Colonic mucosa (tissue), 4 donors: Measurements from ENCODE around the gene MRNIP. TPM values are rescaled to one million over a fixed set of nuclear protein-coding genes. Genes with fewer than 3 reads are reported as not detected.

Experiments
- DNase-seq: peaks from one replicate; pipeline ENCODE4 v3.0.0-alpha.2; 2020
- H3K27ac ChIP-seq: fragments of 200-600 bp; one replicate; pipeline ENCODE4 v1.8.0; 2021
- H3K27me3 ChIP-seq: fragments of 200-600 bp; one replicate; pipeline ENCODE4 v1.8.0; 2021
- H3K36me3 ChIP-seq: fragments of 200-600 bp; one replicate; pipeline ENCODE4 v1.8.0; 2021
- H3K4me1 ChIP-seq: fragments of 200-600 bp; one replicate; pipeline ENCODE4 v1.8.0; 2021; ENCODE audit warnings: mild to moderate bottlenecking
- H3K4me3 ChIP-seq: fragments of 200-600 bp; one replicate; pipeline ENCODE4 v1.8.0; 2021
- H3K9ac ChIP-seq, 2 donors: one replicate each; pipeline ENCODE4 v1.7.0; 2013; ENCODE audit warnings: control low read depth in 2 of 2, low read depth in 2 of 2, low read length in 2 of 2
- H3K9me3 ChIP-seq: fragments of 200-600 bp; one replicate; pipeline ENCODE4 v1.8.0; 2021
- intact Hi-C: fragments of 100-400 bp; cut with DNase I; formaldehyde crosslinking; loops from one replicate; pipeline ENCODE4 v1.14.1; 2022
- total RNA-seq, 2 donors: library from RNA; stranded (reverse); fragmentation: NEBNext Ultra II Directional in 1 of 2; extraction: Animal tissue kit (Norgen Biotek cat#: 25700) in 1 of 2; gene quantifications; one replicate each; pipeline ENCODE4 v1.2.1, GENCODE V29; 2021
- TF ChIP-seq, protein P1 (sequence below): fragments of 200-600 bp; IDR thresholded peaks from one replicate; pipeline ENCODE4 v1.8.0; 2022; ENCODE audit warnings: antibody characterized with exemption, mild to moderate bottlenecking
- donor health status: healthy.
- donor health status: DM: no; HTN: no; CAD: no.
- donor health status: DM: no; HTN: no; CAD: no.

The MRNIP gene
- total RNA-seq, 2 donors from 2014 or later, result 8.6 to 17.5 TPM

DNA sequence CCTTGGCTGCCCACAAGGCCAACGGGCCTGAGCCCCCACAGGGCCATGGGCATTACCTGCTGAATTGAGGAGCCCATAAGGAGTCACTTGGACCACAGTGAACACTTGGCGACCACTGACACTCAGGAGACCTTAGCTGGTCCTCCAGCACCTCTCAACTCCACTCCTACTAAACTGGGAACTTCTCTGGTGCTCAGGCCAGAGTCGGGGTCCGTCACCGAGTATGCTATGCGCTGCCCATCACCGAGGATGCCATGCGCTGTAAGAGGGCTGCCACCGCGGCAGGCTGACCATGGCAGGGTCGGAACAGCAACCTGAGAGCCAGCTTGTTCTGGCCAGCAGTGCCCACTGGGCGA lies 38.5 kb downstream of the MRNIP start:
- Histone ChIP-seq H3K4me1 (peaks cover 49% of the 10 kb centered on the region), H3K9me3 (no peaks in the 10 kb centered on the region), H3K36me3 (peaks cover 10% of the 10 kb centered on the region), H3K9ac (peak overlapping the region; percentile 94 to 100), H3K4me3 (peak overlapping the region; percentile 100), H3K27me3 (no peaks in the 10 kb centered on the region), H3K27ac (peak overlapping the region; percentile 100)
- TF ChIP-seq, protein P1, sequence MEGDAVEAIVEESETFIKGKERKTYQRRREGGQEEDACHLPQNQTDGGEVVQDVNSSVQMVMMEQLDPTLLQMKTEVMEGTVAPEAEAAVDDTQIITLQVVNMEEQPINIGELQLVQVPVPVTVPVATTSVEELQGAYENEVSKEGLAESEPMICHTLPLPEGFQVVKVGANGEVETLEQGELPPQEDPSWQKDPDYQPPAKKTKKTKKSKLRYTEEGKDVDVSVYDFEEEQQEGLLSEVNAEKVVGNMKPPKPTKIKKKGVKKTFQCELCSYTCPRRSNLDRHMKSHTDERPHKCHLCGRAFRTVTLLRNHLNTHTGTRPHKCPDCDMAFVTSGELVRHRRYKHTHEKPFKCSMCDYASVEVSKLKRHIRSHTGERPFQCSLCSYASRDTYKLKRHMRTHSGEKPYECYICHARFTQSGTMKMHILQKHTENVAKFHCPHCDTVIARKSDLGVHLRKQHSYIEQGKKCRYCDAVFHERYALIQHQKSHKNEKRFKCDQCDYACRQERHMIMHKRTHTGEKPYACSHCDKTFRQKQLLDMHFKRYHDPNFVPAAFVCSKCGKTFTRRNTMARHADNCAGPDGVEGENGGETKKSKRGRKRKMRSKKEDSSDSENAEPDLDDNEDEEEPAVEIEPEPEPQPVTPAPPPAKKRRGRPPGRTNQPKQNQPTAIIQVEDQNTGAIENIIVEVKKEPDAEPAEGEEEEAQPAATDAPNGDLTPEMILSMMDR, result no peak
- intact Hi-C loops, result no loop called here
- no peak for DNase-seq

DNA sequence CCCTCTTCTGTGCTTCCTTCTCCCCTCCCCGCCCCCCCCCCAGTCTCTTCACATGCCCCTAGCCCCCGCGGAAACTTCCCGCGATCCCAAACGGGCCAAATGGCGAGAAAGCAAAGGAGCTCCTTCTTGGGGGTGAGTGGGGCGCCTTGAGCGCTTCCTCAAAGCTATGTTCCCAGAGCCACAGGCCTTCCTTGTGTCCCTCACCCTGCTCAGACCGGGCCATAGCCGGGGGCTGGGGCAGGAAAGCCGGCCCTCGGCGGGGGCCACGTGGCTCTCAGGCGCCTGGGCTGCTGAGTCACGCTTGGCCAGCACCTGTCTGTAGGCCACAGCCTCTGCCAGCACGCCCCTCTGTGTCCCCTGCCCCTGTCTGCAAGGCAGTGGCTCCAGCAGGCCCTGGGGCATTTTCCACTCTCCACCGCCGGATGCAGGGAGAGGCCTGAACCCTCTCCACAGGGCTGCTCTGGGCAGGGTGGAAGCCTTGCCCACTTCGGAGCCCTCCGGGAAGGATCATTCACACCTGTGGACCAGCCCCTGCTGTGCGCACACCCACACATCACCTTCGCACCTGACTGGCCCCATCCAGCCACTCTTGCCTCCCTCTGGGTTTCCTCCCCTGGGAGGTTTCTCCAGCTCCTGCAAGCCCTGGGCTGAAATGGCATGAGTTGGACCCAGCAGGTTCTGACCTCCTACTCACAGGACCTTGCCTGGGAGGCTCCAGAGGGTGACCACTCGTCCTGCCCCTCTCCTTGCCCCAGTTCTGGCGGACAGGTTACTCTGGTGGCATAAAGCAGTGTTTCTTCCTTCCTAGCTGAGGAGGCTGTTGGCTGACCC lies 39.1 kb downstream of the MRNIP start:
- Histone ChIP-seq H3K4me1 (peaks cover 44% of the 10 kb centered on the region), H3K4me3 (peak overlapping the region; percentile 100), H3K27me3 (no peaks in the 10 kb centered on the region), H3K36me3 (peaks cover 10% of the 10 kb centered on the region), H3K27ac (peak overlapping the region; percentile 100), H3K9ac (peak overlapping the region; percentile 94 to 100), H3K9me3 (no peaks in the 10 kb centered on the region)
- DNase-seq, result peak; percentile 67
- intact Hi-C loops, result no loop called here
- TF ChIP-seq, protein P1, result no peak

DNA sequence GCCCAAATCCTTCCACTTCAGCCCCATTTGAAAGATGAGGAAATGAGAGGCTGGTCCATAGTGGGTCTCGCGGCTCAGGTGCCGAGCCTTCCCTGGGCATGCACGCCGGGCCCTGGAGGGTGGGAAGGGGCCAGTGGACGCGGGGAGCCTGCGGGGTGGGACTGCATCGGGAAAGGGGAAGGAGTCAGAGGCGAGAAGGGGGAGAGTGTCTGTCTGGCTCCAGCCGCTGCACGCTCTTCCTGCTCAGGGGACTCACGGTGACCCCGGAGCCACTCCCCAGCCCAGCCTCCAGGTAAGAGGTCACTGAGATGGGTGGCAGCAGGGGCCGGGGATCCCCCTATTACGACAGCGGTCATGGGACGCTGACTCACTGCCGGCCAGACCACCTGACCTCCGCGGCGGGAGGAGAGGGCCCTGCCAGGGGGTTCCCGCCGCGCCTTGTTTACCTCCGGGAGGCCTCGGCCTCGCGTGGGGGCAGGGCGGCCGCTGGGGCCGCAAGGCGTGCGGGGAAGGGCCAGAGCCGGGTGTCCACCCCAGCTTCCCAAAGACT lies 39.8 kb downstream of the MRNIP start:
- TF ChIP-seq, protein P1, result no peak
- H3K9me3 ChIP-seq, result no peaks in the 10 kb centered on the region
- H3K27ac ChIP-seq, result peak overlapping the region; percentile 100
- intact Hi-C loops, result no loop called here
- peak; percentile 96 for DNase-seq
- H3K9ac ChIP-seq, result peak overlapping the region; percentile 94 to 100
- peaks cover 4% of the 10 kb centered on the region for H3K36me3 ChIP-seq
- peaks cover 37% of the 10 kb centered on the region for H3K4me1 ChIP-seq
- H3K4me3 ChIP-seq, result peak overlapping the region; percentile 20
- no peaks in the 10 kb centered on the region for H3K27me3 ChIP-seq

DNA sequence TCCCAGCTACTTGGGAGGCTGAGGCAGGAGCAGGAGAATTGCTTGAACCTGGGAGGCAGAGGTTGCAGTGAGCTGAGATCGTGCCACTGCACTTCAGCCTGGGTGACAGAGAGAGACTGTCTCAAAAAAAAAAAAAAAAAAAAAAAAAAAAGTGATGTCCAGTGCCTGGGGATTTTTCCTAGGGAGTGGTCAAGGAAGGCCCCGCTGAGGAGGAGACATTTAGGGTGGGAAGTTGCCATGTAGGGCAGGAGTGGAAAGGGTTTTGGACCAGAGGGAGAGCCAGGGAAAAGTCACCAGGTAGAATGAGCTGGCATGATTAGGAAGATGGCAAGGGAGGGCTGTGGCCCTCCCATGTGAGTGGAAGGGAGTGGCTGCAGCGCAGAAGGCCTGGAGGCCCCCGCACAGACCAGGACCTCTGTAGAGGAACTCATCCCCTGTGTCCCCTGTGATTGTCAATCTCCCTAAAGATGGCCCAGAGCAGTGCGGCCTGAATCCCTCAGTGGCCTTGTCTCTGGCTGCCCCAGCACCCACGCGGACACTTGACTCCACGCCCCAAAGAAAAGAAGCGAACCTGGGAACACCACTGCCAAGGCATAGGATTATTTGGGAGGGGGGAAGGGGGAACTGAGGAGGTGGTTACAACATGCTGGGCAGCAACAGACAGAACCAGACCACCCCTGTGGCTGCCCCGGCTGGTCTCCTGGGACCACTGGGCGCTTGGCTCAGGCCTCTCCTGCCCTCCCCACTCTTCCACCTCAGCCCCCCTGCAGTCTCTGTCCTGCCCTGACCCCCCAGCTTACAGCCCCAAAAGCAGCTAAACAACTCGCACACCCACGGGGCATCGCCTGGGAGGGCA lies 40.5 kb downstream of the MRNIP start:
- peaks cover 33% of the 10 kb centered on the region for H3K4me1 ChIP-seq
- peak overlapping the region; percentile 100 for H3K27ac ChIP-seq
- peak overlapping the region; percentile 94 to 100 for H3K9ac ChIP-seq
- TF ChIP-seq, protein P1, result no peak
- H3K36me3 ChIP-seq, result no peaks in the 10 kb centered on the region
- peak overlapping the region; percentile 20 for H3K4me3 ChIP-seq
- intact Hi-C loops, result no loop called here
- H3K27me3 ChIP-seq, result no peaks in the 10 kb centered on the region
- no peaks in the 10 kb centered on the region for H3K9me3 ChIP-seq
- DNase-seq, result no peak

DNA sequence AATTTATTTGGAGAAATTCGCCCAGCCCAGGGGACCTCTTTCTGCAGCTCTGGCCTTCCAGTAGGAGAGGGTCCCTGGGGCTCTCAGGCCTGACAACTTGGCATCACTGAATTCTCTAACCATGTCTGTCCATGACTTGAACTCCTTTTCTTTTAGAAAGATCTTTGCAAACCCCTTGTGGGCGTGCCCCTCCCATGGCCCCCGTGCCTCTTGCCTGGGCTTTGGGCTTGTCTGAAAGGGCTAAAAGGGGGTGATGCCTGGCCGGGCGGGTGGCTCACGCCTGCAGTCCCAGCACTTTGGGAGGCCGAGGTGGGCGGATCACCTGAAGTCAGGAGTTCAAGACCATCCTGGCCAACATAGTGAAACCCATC lies 41.2 kb downstream of the MRNIP start:
- intact Hi-C loops, result no loop called here
- peak overlapping the region; percentile 63 to 72 for H3K9ac ChIP-seq
- peak overlapping the region; percentile 100 for H3K27ac ChIP-seq
- peaks cover 26% of the 10 kb centered on the region for H3K4me1 ChIP-seq
- H3K27me3 ChIP-seq, result no peaks in the 10 kb centered on the region
- H3K4me3 ChIP-seq, result peak overlapping the region; percentile 42
- TF ChIP-seq, protein P1, result no peak
- DNase-seq, result no peak
- no peaks in the 10 kb centered on the region for H3K9me3 ChIP-seq
- H3K36me3 ChIP-seq, result no peaks in the 10 kb centered on the region
